Fibroblast of peridontal ligament (primary cell): ENCODE results near the gene TRAF3.
"Not testable (repeated sequence)": the region's sequence is repeated elsewhere in the genome, so short reads cannot be mapped to it uniquely, and the experiment has no call there.

Experiments used
- DNase-seq: peaks from one replicate; pipeline ENCODE4 v3.0.0-alpha.2; 2010; ENCODE audit errors: extremely low read depth

The TRAF3 gene

GRCh38 chr14:102829016-102829548, 51.8 kb downstream of the TRAF3 start:
- peak; percentile 37 for DNase-seq

- no peak for DNase-seq
Observed at GRCh38 chr14:102830474-102831045, 53.3 kb downstream of the TRAF3 start.

GRCh38 chr14:102831163-102831804, 54.0 kb downstream of the TRAF3 start:
- no peak for DNase-seq

GRCh38 chr14:102833341-102833740, 56.1 kb downstream of the TRAF3 start:
- DNase-seq: no peak

- no peak for DNase-seq
Observed at GRCh38 chr14:102833991-102834390, 56.7 kb downstream of the TRAF3 start.

GRCh38 chr14:102835959-102836358, 58.7 kb downstream of the TRAF3 start:
- no peak for DNase-seq

- DNase-seq: not testable (repeated sequence)
Observed at GRCh38 chr14:102837120-102837519, 59.9 kb downstream of the TRAF3 start.

- DNase-seq: no peak
Observed at GRCh38 chr14:102838501-102838900, 61.3 kb downstream of the TRAF3 start.

- DNase-seq: no peak
Observed at GRCh38 chr14:102840115-102840514, 62.9 kb downstream of the TRAF3 start.

GRCh38 chr14:102840771-102841528, 63.7 kb downstream of the TRAF3 start:
- no peak for DNase-seq

- no peak for DNase-seq
Observed at GRCh38 chr14:102848830-102849525, 71.7 kb downstream of the TRAF3 start.

- DNase-seq: peak; percentile 32
Observed at GRCh38 chr14:102849526-102850379, 72.5 kb downstream of the TRAF3 start.

- no peak for DNase-seq
Observed at GRCh38 chr14:102853648-102854047, 76.4 kb downstream of the TRAF3 start.

- DNase-seq: no peak
Observed at GRCh38 chr14:102854091-102854703, 76.9 kb downstream of the TRAF3 start.

GRCh38 chr14:102856179-102856578, 78.9 kb downstream of the TRAF3 start:
- no peak for DNase-seq

- DNase-seq: no peak
Observed at GRCh38 chr14:102857444-102857843, 80.2 kb downstream of the TRAF3 start.

GRCh38 chr14:102859911-102860310, 82.7 kb downstream of the TRAF3 start:
- no peak for DNase-seq

- no peak for DNase-seq
Observed at GRCh38 chr14:102862154-102862773, 85.0 kb downstream of the TRAF3 start.

GRCh38 chr14:102863381-102863780, 86.1 kb downstream of the TRAF3 start:
- DNase-seq: no peak

GRCh38 chr14:102865916-102866315, 88.7 kb downstream of the TRAF3 start:
- DNase-seq: not testable (repeated sequence)
